Measurements from ENCODE around the gene PSMG4. TPM values are rescaled to one million over a fixed set of nuclear protein-coding genes. Genes with fewer than 3 reads are reported as not detected.

The PSMG4 gene
- total RNA-seq, 1 experiment from 2014 or later, result 51.9 TPM

DNA sequence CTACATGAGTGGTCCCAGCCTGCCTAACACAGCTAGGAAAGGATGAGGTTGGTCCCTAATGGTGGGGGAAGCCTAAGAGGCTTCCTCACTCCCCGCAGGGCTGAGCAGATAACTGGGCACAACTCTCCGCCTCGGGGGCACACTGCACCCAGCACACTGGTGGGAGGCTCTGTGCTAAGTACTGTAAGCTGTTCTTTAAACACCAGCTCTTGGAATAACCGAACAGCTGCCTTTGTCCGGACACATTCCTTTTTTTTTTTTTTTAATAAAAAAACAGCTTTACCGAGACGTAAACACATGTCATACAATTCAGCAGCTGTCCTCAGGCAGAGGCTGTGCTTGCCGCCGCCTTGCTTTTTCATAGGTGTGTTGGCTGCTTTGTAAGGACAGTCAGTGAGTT, 6.9 kb downstream of the PSMG4 start:
- H3K4me3 ChIP-seq (ENCODE audit: low read length), result no peak overlapping the region
- no peaks in the 10 kb centered on the region for H3K27me3 ChIP-seq (ENCODE audit: low read length)
- no peaks in the 10 kb centered on the region for H3F3A ChIP-seq (ENCODE audit: low read length, unreplicated experiment)
- H4K20me1 ChIP-seq (ENCODE audit: low read length), result peaks cover 24% of the 10 kb centered on the region; the same call in 1 of the 2 replicates
- ChIA-PET POLR2A (ENCODE audit: unreplicated experiment) (no interaction called here), CTCF (no interaction called here)
- H3K9me3 ChIP-seq (ENCODE audit: low read length), result no peaks in the 10 kb centered on the region
- DNase-seq (no peak), ATAC-seq (no peak)
- TF ChIP-seq EZH2phosphoT487 (IDR thresholded peaks at IDR 0.05; ENCODE audit: borderline replicate concordance, low read length), result no peak
- TF ChIP-seq, protein P1, sequence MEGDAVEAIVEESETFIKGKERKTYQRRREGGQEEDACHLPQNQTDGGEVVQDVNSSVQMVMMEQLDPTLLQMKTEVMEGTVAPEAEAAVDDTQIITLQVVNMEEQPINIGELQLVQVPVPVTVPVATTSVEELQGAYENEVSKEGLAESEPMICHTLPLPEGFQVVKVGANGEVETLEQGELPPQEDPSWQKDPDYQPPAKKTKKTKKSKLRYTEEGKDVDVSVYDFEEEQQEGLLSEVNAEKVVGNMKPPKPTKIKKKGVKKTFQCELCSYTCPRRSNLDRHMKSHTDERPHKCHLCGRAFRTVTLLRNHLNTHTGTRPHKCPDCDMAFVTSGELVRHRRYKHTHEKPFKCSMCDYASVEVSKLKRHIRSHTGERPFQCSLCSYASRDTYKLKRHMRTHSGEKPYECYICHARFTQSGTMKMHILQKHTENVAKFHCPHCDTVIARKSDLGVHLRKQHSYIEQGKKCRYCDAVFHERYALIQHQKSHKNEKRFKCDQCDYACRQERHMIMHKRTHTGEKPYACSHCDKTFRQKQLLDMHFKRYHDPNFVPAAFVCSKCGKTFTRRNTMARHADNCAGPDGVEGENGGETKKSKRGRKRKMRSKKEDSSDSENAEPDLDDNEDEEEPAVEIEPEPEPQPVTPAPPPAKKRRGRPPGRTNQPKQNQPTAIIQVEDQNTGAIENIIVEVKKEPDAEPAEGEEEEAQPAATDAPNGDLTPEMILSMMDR (conservative IDR thresholded peaks at IDR 0.05; ENCODE audit: low read depth, low read length), result no peak
- intact Hi-C loops (cut with micrococcal nuclease), result no loop called here
- H3K9me2 ChIP-seq (replicated peaks; ENCODE audit: low read length), result no peaks in the 10 kb centered on the region
- no peak overlapping the region for H2AFZ ChIP-seq (ENCODE audit: low read length)
- no TSS peak for BruUV-seq (replicated peaks)
- no peak overlapping the region for H3K4me2 ChIP-seq (ENCODE audit: low read length)
- H3K9ac ChIP-seq (ENCODE audit: low read length), result no peak overlapping the region
- H3K36me3 ChIP-seq (ENCODE audit: low read depth, low read length), result peaks cover 18% of the 10 kb centered on the region
- no peak overlapping the region for H3K27ac ChIP-seq (ENCODE audit: low read length)
- H3K79me2 ChIP-seq (ENCODE audit: low read length), result peaks cover 56% of the 10 kb centered on the region
- peaks cover 9% of the 10 kb centered on the region for H3K4me1 ChIP-seq (ENCODE audit: insufficient read depth, low read length)

DNA sequence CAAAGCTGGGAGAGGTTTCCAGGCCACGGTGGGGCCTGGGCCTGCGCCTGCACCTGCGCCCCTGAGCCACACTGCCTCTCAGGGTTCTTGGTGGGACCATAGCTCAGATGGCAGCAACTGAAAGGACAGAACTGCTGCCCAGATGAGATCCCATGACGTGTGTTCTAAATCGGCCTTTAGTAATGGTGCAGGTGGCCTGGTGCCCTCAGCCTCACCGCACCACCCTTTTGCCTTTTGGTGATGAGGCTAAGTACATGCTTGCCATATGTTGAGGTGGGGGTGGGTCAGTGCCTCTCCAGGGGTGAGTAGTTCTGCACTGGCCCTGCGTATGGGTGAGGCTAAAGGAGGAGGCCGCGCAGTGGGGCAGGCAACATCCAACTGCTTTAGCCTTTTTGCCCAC, 7.4 kb downstream of the PSMG4 start:
- no peaks in the 10 kb centered on the region for H3F3A ChIP-seq (ENCODE audit: low read length, unreplicated experiment)
- H2AFZ ChIP-seq (ENCODE audit: low read length), result no peak overlapping the region
- no peak overlapping the region for H3K4me3 ChIP-seq (ENCODE audit: low read length)
- H3K4me2 ChIP-seq (ENCODE audit: low read length), result no peak overlapping the region
- peaks cover 4% of the 10 kb centered on the region for H3K4me1 ChIP-seq (ENCODE audit: insufficient read depth, low read length)
- no peak for TF ChIP-seq EZH2 (IDR thresholded peaks at IDR 0.05; ENCODE audit: low read length, unreplicated experiment)
- TF ChIP-seq, protein P1 (conservative IDR thresholded peaks at IDR 0.05; ENCODE audit: low read depth, low read length), result no peak
- no peak for TF ChIP-seq EZH2phosphoT487 (IDR thresholded peaks at IDR 0.05; ENCODE audit: borderline replicate concordance, low read length)
- H4K20me1 ChIP-seq (ENCODE audit: low read length), result peaks cover 19% of the 10 kb centered on the region; the same call in 1 of the 2 replicates
- ATAC-seq (no peak), DNase-seq (no peak)
- no peaks in the 10 kb centered on the region for H3K9me3 ChIP-seq (ENCODE audit: low read length)
- no peaks in the 10 kb centered on the region for H3K9me2 ChIP-seq (replicated peaks; ENCODE audit: low read length)
- no peak overlapping the region for H3K27ac ChIP-seq (ENCODE audit: low read length)
- BruUV-seq (replicated peaks), result no TSS peak
- CTCF ChIA-PET, result no interaction called here
- H3K9ac ChIP-seq (ENCODE audit: low read length), result no peak overlapping the region
- no peaks in the 10 kb centered on the region for H3K27me3 ChIP-seq (ENCODE audit: low read length)
- intact Hi-C loops (cut with micrococcal nuclease), result no loop called here
- H3K79me2 ChIP-seq (ENCODE audit: low read length), result peaks cover 51% of the 10 kb centered on the region
- H3K36me3 ChIP-seq (ENCODE audit: low read depth, low read length), result peaks cover 18% of the 10 kb centered on the region
- POLR2A ChIA-PET (ENCODE audit: unreplicated experiment), result no interaction called here

DNA sequence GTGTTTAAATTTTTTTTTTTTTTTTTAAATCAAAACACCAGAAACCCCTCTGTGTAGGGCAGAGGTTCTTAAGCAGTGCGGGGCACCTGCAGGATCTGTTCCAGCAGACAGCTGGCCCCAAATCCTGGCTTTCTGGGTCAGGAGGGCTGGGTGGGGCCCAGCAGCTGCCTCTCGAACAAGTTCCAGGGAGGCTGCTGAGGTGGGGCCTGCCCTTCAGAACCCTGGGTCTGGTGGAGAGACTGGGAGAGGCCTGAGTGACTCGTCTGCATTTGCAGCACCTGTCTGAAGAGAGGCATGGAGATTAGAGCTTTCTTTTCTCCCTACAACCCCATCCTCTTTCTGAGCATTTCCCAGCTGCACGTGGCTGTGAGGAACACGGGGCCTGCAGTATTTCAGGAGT, 8.4 kb downstream of the PSMG4 start:
- H2AFZ ChIP-seq (ENCODE audit: low read length), result no peak overlapping the region
- no peaks in the 10 kb centered on the region for H3K9me3 ChIP-seq (ENCODE audit: low read length)
- intact Hi-C loops (cut with micrococcal nuclease), result no loop called here
- no peak overlapping the region for H3K4me2 ChIP-seq (ENCODE audit: low read length)
- CTCF ChIA-PET, result no interaction called here
- no peak for TF ChIP-seq EZH2phosphoT487 (IDR thresholded peaks at IDR 0.05; ENCODE audit: borderline replicate concordance, low read length)
- TF ChIP-seq EZH2 (IDR thresholded peaks at IDR 0.05; ENCODE audit: low read length, unreplicated experiment), result no peak
- TF ChIP-seq, protein P1 (conservative IDR thresholded peaks at IDR 0.05; ENCODE audit: low read depth, low read length), result no peak
- H3K36me3 ChIP-seq (ENCODE audit: low read depth, low read length), result peaks cover 18% of the 10 kb centered on the region
- H3K4me3 ChIP-seq (ENCODE audit: low read length), result no peak overlapping the region
- H3K9ac ChIP-seq (ENCODE audit: low read length), result no peak overlapping the region
- POLR2A ChIA-PET (ENCODE audit: unreplicated experiment), result no interaction called here
- H4K20me1 ChIP-seq (ENCODE audit: low read length), result peaks cover 11% of the 10 kb centered on the region; the same call in 1 of the 2 replicates
- H3K27ac ChIP-seq (ENCODE audit: low read length), result no peak overlapping the region
- ATAC-seq (no peak; the same call in 1 of the 2 replicates), DNase-seq (no peak)
- no peaks in the 10 kb centered on the region for H3K27me3 ChIP-seq (ENCODE audit: low read length)
- peaks cover 41% of the 10 kb centered on the region for H3K79me2 ChIP-seq (ENCODE audit: low read length)
- no peaks in the 10 kb centered on the region for H3F3A ChIP-seq (ENCODE audit: low read length, unreplicated experiment)
- BruUV-seq (replicated peaks), result no TSS peak
- no peaks in the 10 kb centered on the region for H3K4me1 ChIP-seq (ENCODE audit: insufficient read depth, low read length)
- H3K9me2 ChIP-seq (replicated peaks; ENCODE audit: low read length), result no peaks in the 10 kb centered on the region
